Measurements from ENCODE around the gene PRAC2. TPM values are rescaled to one million over a fixed set of nuclear protein-coding genes. Genes with fewer than 3 reads are reported as not detected.

PRAC2 gene
- total RNA-seq, 1 experiment from 2014 or later: not detected

DNA sequence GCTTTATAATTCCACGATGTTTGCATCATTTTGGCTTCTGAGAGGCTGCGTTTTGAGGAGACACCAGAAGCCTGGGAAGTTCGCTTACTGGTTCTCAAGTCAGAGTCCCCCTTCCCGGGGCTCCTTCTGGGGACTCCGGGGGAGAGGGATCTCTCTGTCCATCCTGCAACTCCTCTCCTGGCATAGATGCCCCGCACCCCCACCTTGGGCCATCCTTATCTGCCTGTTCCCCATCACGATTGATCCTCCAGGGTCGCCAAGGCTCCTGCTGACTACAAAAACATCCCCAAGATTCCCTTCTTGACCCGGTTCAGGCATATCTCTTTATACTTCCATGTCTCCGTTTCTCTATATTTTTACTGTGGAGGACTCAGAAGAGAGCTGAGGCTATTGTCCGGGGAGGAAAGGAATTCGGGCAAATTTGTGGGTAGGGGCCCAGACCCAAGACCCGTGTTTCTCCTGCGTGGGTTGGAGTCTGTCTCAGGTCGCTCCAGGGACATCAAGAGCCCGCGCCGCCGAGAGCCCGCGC is 24.0 kb downstream of the PRAC2 start:
- ChIA-PET POLR2A (no interaction called here), CTCF (no interaction called here), RAD21 (ENCODE audit: low non-redundant PET in 1 of 2, low total read pairs in 2 of 2, uncharacterized antibody in 2 of 2, unreplicated experiment in 2 of 2) (no interaction called here)
- DNase-seq (ENCODE audit: low read depth, low spot score) (no peak), ATAC-seq (no peak)
- Histone ChIP-seq H3K9me2 (ENCODE audit: insufficient read depth) (no peaks in the 10 kb centered on the region), H3K9ac (ENCODE audit: low read length) (no peak overlapping the region), H2AFZ (ENCODE audit: low read depth, low read length, poor library complexity, severe bottlenecking) (no peak overlapping the region), H3K9me3 (ENCODE audit: control insufficient read depth in 1 of 2, insufficient read depth in 1 of 2, low read depth in 1 of 2, low read length in 2 of 2) (no peaks in the 10 kb centered on the region), H3K4me2 (ENCODE audit: low read length) (no peak overlapping the region), H3K4me3 (replicated peaks in 1 of 2; ENCODE audit: low read depth in 1 of 2, low read length in 2 of 2) (no peak overlapping the region), H3K27ac (ENCODE audit: low read depth, low read length) (no peak overlapping the region), H3K36me3 (ENCODE audit: control insufficient read depth in 1 of 2, insufficient read depth in 2 of 2, low read length in 2 of 2) (no peaks in the 10 kb centered on the region), H3K79me2 (ENCODE audit: insufficient read depth, low read length) (no peaks in the 10 kb centered on the region), H4K20me1 (ENCODE audit: insufficient read depth) (no peaks in the 10 kb centered on the region), H3K27me3 (ENCODE audit: insufficient read depth, low read length) (peaks cover 43% of the 10 kb centered on the region), H3K4me1 (ENCODE audit: control insufficient read depth in 1 of 2, insufficient read depth in 2 of 2, low read length in 2 of 2) (no peaks in the 10 kb centered on the region)
- TF ChIP-seq YY1 (IDR thresholded peaks at IDR 0.05; ENCODE audit: extremely low read depth, insufficient replicate concordance, low read depth, low read length): no peak
- TF ChIP-seq POLR2AphosphoS5 (IDR thresholded peaks at IDR 0.05; ENCODE audit: low read depth, low read length): no peak
- TF ChIP-seq SRF (IDR thresholded peaks at IDR 0.05; ENCODE audit: low read depth): no peak
- no peak for TF ChIP-seq ELF1 (IDR thresholded peaks at IDR 0.05; ENCODE audit: borderline replicate concordance, low read depth)
- TF ChIP-seq CBX3 (IDR thresholded peaks at IDR 0.05; ENCODE audit: low read depth): no peak
- no peak for TF ChIP-seq EGR1 (IDR thresholded peaks at IDR 0.05; ENCODE audit: low read depth)
- TF ChIP-seq POLR2A (IDR thresholded peaks at IDR 0.05; ENCODE audit: borderline replicate concordance, extremely low read depth, insufficient read depth, insufficient read length): no peak
- TF ChIP-seq, protein P1, sequence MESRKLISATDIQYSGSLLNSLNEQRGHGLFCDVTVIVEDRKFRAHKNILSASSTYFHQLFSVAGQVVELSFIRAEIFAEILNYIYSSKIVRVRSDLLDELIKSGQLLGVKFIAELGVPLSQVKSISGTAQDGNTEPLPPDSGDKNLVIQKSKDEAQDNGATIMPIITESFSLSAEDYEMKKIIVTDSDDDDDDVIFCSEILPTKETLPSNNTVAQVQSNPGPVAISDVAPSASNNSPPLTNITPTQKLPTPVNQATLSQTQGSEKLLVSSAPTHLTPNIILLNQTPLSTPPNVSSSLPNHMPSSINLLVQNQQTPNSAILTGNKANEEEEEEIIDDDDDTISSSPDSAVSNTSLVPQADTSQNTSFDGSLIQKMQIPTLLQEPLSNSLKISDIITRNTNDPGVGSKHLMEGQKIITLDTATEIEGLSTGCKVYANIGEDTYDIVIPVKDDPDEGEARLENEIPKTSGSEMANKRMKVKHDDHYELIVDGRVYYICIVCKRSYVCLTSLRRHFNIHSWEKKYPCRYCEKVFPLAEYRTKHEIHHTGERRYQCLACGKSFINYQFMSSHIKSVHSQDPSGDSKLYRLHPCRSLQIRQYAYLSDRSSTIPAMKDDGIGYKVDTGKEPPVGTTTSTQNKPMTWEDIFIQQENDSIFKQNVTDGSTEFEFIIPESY (IDR thresholded peaks at IDR 0.05; ENCODE audit: extremely low read depth, insufficient replicate concordance, low read length): no peak
- TF ChIP-seq EZH2 (IDR thresholded peaks at IDR 0.05): no peak
- TF ChIP-seq REST (IDR thresholded peaks at IDR 0.05; ENCODE audit: low read depth): no peak
- TF ChIP-seq, protein P2, sequence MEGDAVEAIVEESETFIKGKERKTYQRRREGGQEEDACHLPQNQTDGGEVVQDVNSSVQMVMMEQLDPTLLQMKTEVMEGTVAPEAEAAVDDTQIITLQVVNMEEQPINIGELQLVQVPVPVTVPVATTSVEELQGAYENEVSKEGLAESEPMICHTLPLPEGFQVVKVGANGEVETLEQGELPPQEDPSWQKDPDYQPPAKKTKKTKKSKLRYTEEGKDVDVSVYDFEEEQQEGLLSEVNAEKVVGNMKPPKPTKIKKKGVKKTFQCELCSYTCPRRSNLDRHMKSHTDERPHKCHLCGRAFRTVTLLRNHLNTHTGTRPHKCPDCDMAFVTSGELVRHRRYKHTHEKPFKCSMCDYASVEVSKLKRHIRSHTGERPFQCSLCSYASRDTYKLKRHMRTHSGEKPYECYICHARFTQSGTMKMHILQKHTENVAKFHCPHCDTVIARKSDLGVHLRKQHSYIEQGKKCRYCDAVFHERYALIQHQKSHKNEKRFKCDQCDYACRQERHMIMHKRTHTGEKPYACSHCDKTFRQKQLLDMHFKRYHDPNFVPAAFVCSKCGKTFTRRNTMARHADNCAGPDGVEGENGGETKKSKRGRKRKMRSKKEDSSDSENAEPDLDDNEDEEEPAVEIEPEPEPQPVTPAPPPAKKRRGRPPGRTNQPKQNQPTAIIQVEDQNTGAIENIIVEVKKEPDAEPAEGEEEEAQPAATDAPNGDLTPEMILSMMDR (IDR thresholded peaks at IDR 0.05 in 2 of 3, conservative IDR thresholded peaks at IDR 0.05 in 1 of 3; ENCODE audit: borderline replicate concordance in 1 of 3, insufficient read depth in 1 of 3, low read depth in 2 of 3, low read length in 2 of 3): no peak
- no peak for TF ChIP-seq EZH2phosphoT487 (IDR thresholded peaks at IDR 0.05; ENCODE audit: borderline replicate concordance)
- TF ChIP-seq ATF3 (IDR thresholded peaks at IDR 0.05): no peak
- no peak for TF ChIP-seq RAD21 (IDR thresholded peaks at IDR 0.05; ENCODE audit: low read depth)
- no peak for TF ChIP-seq ZNF274 (IDR thresholded peaks at IDR 0.05; ENCODE audit: low read depth, low read length)
- no peak for TF ChIP-seq ZFX (IDR thresholded peaks at IDR 0.05)
- TF ChIP-seq JUND (IDR thresholded peaks at IDR 0.05): no peak
- no peak for TF ChIP-seq SP1 (IDR thresholded peaks at IDR 0.05; ENCODE audit: low read depth)
- TF ChIP-seq CEBPB (IDR thresholded peaks at IDR 0.05; ENCODE audit: low read depth): no peak
- intact Hi-C loops (cut with micrococcal nuclease): no loop called here
- BruUV-seq (replicated peaks): no TSS peak
